Neural cell (in vitro differentiated cells): ENCODE data around the gene POMGNT2. TPM values are rescaled to one million over a fixed set of nuclear protein-coding genes. Genes with fewer than 3 reads are reported as not detected.

Experiments used
- H2AFZ ChIP-seq: fragments of 200-600, 300-800 bp; sonication (generic), shearing (Covaris generic); 2 replicates; pipeline ENCODE4 v1.6.0; 2014; ENCODE audit warnings: low read depth, mild to moderate bottlenecking, antibody characterized with exemption, low read length, moderate library complexity
- H3F3A ChIP-seq: fragments of 200-600 bp; shearing (Covaris generic); 2 replicates; pipeline ENCODE4 v1.6.1; 2016; ENCODE audit warnings: mild to moderate bottlenecking, moderate library complexity, mixed read lengths, antibody characterized with exemption, low read length; ENCODE audit not compliant: insufficient read depth, poor library complexity, severe bottlenecking
- H3K27ac ChIP-seq: fragments of 200-600, 300-800 bp; sonication (generic), shearing (Covaris generic); 2 replicates; pipeline ENCODE4 v1.5.1; 2014; ENCODE audit warnings: mild to moderate bottlenecking, low read length, moderate library complexity
- H3K27me3 ChIP-seq: fragments of 300-800, 200-600 bp; sonication (generic), shearing (Covaris generic); 2 replicates; pipeline ENCODE4 v1.6.0; 2014; ENCODE audit warnings: mild to moderate bottlenecking, low read depth, low read length, moderate library complexity; ENCODE audit not compliant: insufficient read depth
- H3K36me3 ChIP-seq: fragments of 300-800, 200-600 bp; sonication (generic), shearing (Covaris generic); 2 replicates; pipeline ENCODE4 v1.5.1; 2014; ENCODE audit warnings: mild to moderate bottlenecking, antibody characterized with exemption, low read length, moderate library complexity; ENCODE audit not compliant: insufficient read depth
- H3K4me2 ChIP-seq: fragments of 300-800, 200-600 bp; sonication (generic), shearing (Covaris generic); 2 replicates; pipeline ENCODE4 v1.6.0; 2014; ENCODE audit warnings: mild to moderate bottlenecking, low read length
- H3K4me3 ChIP-seq: fragments of 300-800, 200-600 bp; sonication (generic), shearing (Covaris generic); 2 replicates; pipeline ENCODE4 v1.5.1; 2014; ENCODE audit warnings: mild to moderate bottlenecking, low read length, moderate library complexity
- H3K79me2 ChIP-seq: fragments of 200-600 bp; shearing (Covaris generic); replicated peaks from 2 replicates; pipeline ENCODE4 v1.6.0; 2014; ENCODE audit warnings: mild to moderate bottlenecking, low read length, moderate library complexity; ENCODE audit not compliant: insufficient read depth
- H3K9ac ChIP-seq: fragments of 300-800, 200-600 bp; sonication (generic), shearing (Covaris generic); 2 replicates; pipeline ENCODE4 v1.6.1; 2016; ENCODE audit warnings: mild to moderate bottlenecking, low read length, mixed read lengths
- H3K9me2 ChIP-seq: fragments of 200-600 bp; shearing (Covaris generic); 2 replicates; pipeline ENCODE4 v1.6.1; 2016; ENCODE audit warnings: mild to moderate bottlenecking, low read length, mixed read lengths; ENCODE audit not compliant: insufficient read depth
- H3K9me3 ChIP-seq: fragments of 200-600, 300-800 bp; sonication (generic), shearing (Covaris generic); 2 replicates; pipeline ENCODE4 v1.6.1; 2016; ENCODE audit warnings: mild to moderate bottlenecking, mixed run types, low read length, moderate library complexity, mixed read lengths
- H4K20me1 ChIP-seq: fragments of 200-600 bp; shearing (Covaris generic); 2 replicates; pipeline ENCODE4 v1.6.1; 2016; ENCODE audit warnings: mild to moderate bottlenecking, mixed run types; ENCODE audit not compliant: insufficient read depth
- CTCF ChIP-seq: fragments of 450-650 bp; IDR thresholded peaks from 2 replicates; pipeline ENCODE4 v1.5.1; 2014; ENCODE audit warnings: antibody characterized with exemption, mild to moderate bottlenecking, moderate library complexity; ENCODE audit not compliant: poor library complexity, severe bottlenecking
- EP300 ChIP-seq: fragments of 450-650 bp; conservative IDR thresholded peaks from 2 replicates; pipeline ENCODE4 v1.6.1; 2014; ENCODE audit warnings: antibody characterized with exemption, mild to moderate bottlenecking, moderate library complexity; ENCODE audit not compliant: poor library complexity, severe bottlenecking
- EZH2 ChIP-seq: fragments of 200-600, 300-800 bp; shearing (Covaris generic), sonication (generic); IDR thresholded peaks from 2 replicates; pipeline ENCODE4 v1.6.1; 2014; ENCODE audit warnings: antibody characterized with exemption, low read length, borderline replicate concordance, mild to moderate bottlenecking; ENCODE audit not compliant: insufficient read depth, poor library complexity, severe bottlenecking
- MXI1 ChIP-seq: fragments of 450-650 bp; conservative IDR thresholded peaks from 2 replicates; pipeline ENCODE4 v1.6.1; 2014; ENCODE audit warnings: antibody characterized with exemption, mild to moderate bottlenecking; ENCODE audit not compliant: poor library complexity, severe bottlenecking
- POLR2AphosphoS5 ChIP-seq: IDR thresholded peaks from 2 replicates; pipeline ENCODE4 v1.6.1; 2012
- RAD21 ChIP-seq: fragments of 450-650 bp; conservative IDR thresholded peaks from 2 replicates; pipeline ENCODE4 v1.6.1; 2014; ENCODE audit warnings: antibody characterized with exemption, mild to moderate bottlenecking, moderate library complexity
- REST ChIP-seq: IDR thresholded peaks from 2 replicates; pipeline ENCODE4 v1.6.1; 2012; ENCODE audit warnings: borderline replicate concordance
- SMC3 ChIP-seq: fragments of 450-650 bp; conservative IDR thresholded peaks from 2 replicates; pipeline ENCODE4 v1.6.1; 2014; ENCODE audit warnings: antibody characterized with exemption, mild to moderate bottlenecking, moderate library complexity; ENCODE audit not compliant: poor library complexity
- TAF1 ChIP-seq: IDR thresholded peaks from 2 replicates; pipeline ENCODE4 v1.6.1; 2012; ENCODE audit warnings: low read depth
- polyA minus RNA-seq: library from RNA; depleted of rRNA, polyadenylated mRNA; stranded (reverse); fragments of >200 nt; gene quantifications from 2 replicates; pipeline ENCODE4 v1.2.3, GENCODE V29; 2014
- polyA plus RNA-seq: library from polyadenylated mRNA; depleted of rRNA; stranded (reverse); fragments of >200 nt; gene quantifications from 2 replicates; pipeline ENCODE4 v1.2.3, GENCODE V29; 2014

POMGNT2 gene
- polyA plus RNA-seq, result 25.7 and 29.8 TPM in 2 replicates
- 23.9 and 25.5 TPM in 2 replicates for polyA minus RNA-seq

- H3K9me3 ChIP-seq, result no peaks in the 10 kb centered on the region
- H2AFZ ChIP-seq, result peak within 1 kb of the TSS; percentile 80
- no peak for TF ChIP-seq EZH2
- peak; percentile 77 for TF ChIP-seq MXI1
- no peak for TF ChIP-seq REST
- TF ChIP-seq TAF1, result no peak
- peak; percentile 52 for TF ChIP-seq CTCF
- TF ChIP-seq EP300, result peak; percentile 48
- peak; percentile 73 for TF ChIP-seq SMC3
- peak; percentile 66 for TF ChIP-seq RAD21
- peak; percentile 74 for TF ChIP-seq POLR2AphosphoS5
- H3K9me2 ChIP-seq, result no peaks in the 10 kb centered on the region
- H3K4me2 ChIP-seq, result peak within 1 kb of the TSS; percentile 70
- peak within 1 kb of the TSS; percentile 90 for H3K4me3 ChIP-seq
- H4K20me1 ChIP-seq, result no peaks in the 10 kb centered on the region
- H3K27me3 ChIP-seq, result no peaks in the 10 kb centered on the region
- no peaks in the 10 kb centered on the region for H3K79me2 ChIP-seq
- H3K36me3 ChIP-seq, result no peaks in the 10 kb centered on the region
- no peak within 1 kb of the TSS for H3K27ac ChIP-seq
- H3F3A ChIP-seq, result no peaks in the 10 kb centered on the region
- H3K9ac ChIP-seq, result peak within 1 kb of the TSS; percentile 84
Measured at GRCh38 chr3:43105596-43106292, at the start of gene POMGNT2. Gene POMGNT2 (minus strand): TSS chr3:43106079. CDS start chr3:43081431, 24,648 bp downstream.

GRCh38 chr3:43154980-43155379, 49.1 kb upstream of the POMGNT2 start:
- no peaks in the 10 kb centered on the region for H3K79me2 ChIP-seq
- H3K4me2 ChIP-seq, result no peak overlapping the region
- H3K9ac ChIP-seq, result no peak overlapping the region
- no peaks in the 10 kb centered on the region for H3F3A ChIP-seq
- no peaks in the 10 kb centered on the region for H4K20me1 ChIP-seq
- H3K9me2 ChIP-seq, result no peaks in the 10 kb centered on the region
- no peak for TF ChIP-seq EP300
- TF ChIP-seq EZH2, result no peak
- TF ChIP-seq CTCF, result no peak
- no peak for TF ChIP-seq REST
- TF ChIP-seq SMC3, result no peak
- no peak for TF ChIP-seq POLR2AphosphoS5
- no peak for TF ChIP-seq TAF1
- TF ChIP-seq RAD21, result no peak
- TF ChIP-seq MXI1, result no peak
- no peaks in the 10 kb centered on the region for H3K9me3 ChIP-seq
- H2AFZ ChIP-seq, result no peak overlapping the region
- H3K4me3 ChIP-seq, result no peak overlapping the region
- H3K27ac ChIP-seq, result no peak overlapping the region
- no peaks in the 10 kb centered on the region for H3K36me3 ChIP-seq
- H3K27me3 ChIP-seq, result no peaks in the 10 kb centered on the region
